ENCODE results near the gene HNF4A. TPM values are rescaled to one million over a fixed set of nuclear protein-coding genes. Genes with fewer than 3 reads are reported as not detected.

HNF4A gene
- total RNA-seq, 6 experiments from 2014 or later = not detected

DNA sequence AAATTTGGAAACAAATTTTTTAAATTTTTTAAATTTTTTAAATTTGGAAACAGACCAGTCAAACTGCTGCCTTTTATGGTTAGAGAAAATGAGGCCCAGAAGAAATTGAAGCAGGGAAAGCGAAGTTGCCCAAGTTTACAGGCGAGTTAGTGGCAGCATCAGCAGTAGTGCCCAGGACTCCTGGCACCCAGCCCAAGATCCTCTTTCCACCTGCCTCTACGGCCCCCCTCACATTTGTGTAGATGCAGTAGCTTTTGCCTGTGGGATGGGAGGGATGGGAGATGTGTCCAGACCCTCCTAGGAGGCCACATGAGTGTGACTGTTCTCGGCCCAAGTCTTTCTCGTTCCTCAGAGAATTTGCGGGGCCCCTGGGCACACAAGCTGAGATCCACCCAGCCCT lies 49.8 kb downstream of the HNF4A start:
- DNase-seq = no peak
- H3K4me3 Mint-ChIP-seq = no peak overlapping the region
- H3K4me1 Mint-ChIP-seq (ENCODE audit: low read depth) = peaks cover 37% of the 10 kb centered on the region
- H3K36me3 Mint-ChIP-seq (ENCODE audit: low read depth) = no peaks in the 10 kb centered on the region
- TF ChIP-seq, protein P1, sequence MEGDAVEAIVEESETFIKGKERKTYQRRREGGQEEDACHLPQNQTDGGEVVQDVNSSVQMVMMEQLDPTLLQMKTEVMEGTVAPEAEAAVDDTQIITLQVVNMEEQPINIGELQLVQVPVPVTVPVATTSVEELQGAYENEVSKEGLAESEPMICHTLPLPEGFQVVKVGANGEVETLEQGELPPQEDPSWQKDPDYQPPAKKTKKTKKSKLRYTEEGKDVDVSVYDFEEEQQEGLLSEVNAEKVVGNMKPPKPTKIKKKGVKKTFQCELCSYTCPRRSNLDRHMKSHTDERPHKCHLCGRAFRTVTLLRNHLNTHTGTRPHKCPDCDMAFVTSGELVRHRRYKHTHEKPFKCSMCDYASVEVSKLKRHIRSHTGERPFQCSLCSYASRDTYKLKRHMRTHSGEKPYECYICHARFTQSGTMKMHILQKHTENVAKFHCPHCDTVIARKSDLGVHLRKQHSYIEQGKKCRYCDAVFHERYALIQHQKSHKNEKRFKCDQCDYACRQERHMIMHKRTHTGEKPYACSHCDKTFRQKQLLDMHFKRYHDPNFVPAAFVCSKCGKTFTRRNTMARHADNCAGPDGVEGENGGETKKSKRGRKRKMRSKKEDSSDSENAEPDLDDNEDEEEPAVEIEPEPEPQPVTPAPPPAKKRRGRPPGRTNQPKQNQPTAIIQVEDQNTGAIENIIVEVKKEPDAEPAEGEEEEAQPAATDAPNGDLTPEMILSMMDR (IDR thresholded peaks at IDR 0.05) = no peak
- H3K27me3 Mint-ChIP-seq (ENCODE audit: insufficient read depth) = peaks cover 11% of the 10 kb centered on the region
- no peak overlapping the region for H3K27ac Mint-ChIP-seq
- H3K9me3 Mint-ChIP-seq = peaks cover 4% of the 10 kb centered on the region

DNA sequence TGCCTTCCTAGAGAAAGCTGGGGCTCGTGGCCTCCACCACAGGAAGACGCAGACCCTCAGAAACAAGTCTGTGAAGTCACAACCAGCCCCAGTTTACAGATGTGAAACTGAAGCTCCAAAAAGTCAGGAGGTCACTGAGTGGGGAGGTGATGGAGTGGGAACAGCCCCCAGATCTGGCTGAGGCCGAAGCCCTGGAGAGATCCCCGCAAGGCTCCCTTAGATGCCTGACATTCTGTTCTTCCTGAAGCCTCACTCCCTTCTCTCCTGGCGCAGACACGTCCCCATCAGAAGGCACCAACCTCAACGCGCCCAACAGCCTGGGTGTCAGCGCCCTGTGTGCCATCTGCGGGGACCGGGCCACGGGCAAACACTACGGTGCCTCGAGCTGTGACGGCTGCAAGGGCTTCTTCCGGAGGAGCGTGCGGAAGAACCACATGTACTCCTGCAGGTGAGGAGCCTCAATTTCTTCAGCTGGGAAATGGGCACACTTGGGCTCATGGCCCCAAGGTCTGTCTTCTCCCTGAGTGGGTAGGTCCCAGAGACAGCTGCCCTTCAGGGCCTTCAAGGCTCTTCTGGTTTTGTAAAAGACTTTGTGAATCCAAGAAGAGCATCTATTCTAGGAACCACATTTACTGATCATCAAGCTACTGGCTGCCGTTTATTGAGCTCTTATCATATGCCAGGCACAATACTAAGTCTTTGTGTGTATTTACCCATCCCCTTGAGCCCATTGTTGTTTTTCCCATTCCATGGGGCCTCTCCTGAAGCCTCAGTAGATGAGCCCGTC lies 50.5 kb downstream of the HNF4A start:
- Mint-ChIP-seq H3K27me3 (ENCODE audit: insufficient read depth) (peaks cover 15% of the 10 kb centered on the region), H3K9me3 (peaks cover 4% of the 10 kb centered on the region), H3K27ac (no peak overlapping the region), H3K4me1 (ENCODE audit: low read depth) (peaks cover 37% of the 10 kb centered on the region), H3K36me3 (ENCODE audit: low read depth) (no peaks in the 10 kb centered on the region), H3K4me3 (no peak overlapping the region)
- no peak for DNase-seq
- TF ChIP-seq, protein P1 (IDR thresholded peaks at IDR 0.05) = no peak

DNA sequence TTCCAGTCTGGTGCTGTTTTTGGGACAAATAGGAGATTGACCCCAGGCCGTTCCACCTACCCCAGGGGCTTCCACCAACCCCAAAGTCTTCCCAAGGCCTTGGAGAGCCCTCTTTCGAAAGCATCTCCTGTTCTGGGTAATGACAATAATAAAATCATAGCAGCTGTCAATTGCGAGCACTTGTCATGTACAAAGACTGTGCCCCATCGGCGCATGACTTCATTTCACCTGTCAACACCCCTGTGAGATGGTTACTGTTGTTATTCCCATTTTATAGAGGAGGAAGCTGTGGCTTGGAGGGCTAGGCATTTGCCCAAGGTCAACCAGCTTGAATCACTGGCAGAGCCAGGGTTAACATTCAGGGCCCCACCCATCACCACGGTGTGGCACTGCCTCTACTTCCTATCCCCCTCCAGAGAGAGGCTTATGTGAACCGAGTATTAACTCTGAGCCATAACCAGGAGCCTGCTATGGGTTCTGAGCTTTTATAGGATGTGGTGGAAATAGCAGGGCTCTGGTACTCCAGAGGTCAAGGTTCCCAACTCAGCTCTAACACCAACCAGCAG lies 51.2 kb downstream of the HNF4A start:
- DNase-seq = no peak
- H3K27me3 Mint-ChIP-seq (ENCODE audit: insufficient read depth) = peaks cover 17% of the 10 kb centered on the region
- H3K27ac Mint-ChIP-seq = no peak overlapping the region
- peaks cover 4% of the 10 kb centered on the region for H3K9me3 Mint-ChIP-seq
- H3K4me3 Mint-ChIP-seq = no peak overlapping the region
- TF ChIP-seq, protein P1 (IDR thresholded peaks at IDR 0.05) = no peak
- peaks cover 37% of the 10 kb centered on the region for H3K4me1 Mint-ChIP-seq (ENCODE audit: low read depth)
- no peaks in the 10 kb centered on the region for H3K36me3 Mint-ChIP-seq (ENCODE audit: low read depth)

DNA sequence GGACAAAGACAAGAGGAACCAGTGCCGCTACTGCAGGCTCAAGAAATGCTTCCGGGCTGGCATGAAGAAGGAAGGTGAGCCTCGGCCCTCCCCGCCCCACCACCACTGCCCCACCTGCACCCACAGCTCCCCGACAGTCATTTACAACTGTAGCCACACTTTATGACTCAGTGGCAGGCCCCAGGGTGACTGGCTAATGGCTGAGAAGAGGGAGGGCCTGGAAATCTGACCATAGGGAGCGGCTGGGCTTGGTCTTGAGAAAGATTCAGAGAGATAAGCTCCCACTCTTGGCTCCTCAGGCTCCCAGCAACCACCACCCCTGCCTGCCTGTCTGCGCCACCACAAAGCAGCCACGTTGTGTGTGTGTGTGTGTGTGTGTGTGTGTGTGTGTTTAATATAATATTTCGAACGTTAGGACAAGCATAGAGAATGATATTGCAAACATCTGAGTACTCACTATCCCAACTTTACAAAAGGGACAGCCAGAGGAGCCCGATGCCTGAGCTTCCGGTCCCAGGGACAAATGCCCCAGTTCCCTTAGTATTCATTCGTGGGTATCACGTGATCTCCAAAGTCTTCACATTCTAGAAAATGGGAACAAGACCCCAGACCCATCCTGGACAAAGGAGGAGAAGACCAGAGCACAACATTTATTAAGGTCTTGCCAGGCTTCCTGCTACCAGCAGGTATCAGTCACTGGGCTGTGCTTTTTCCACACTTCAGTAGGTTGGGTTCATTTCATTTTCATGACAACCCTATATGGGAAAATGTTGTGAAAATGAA lies 52.1 kb downstream of the HNF4A start:
- Mint-ChIP-seq H3K36me3 (ENCODE audit: low read depth) (no peaks in the 10 kb centered on the region), H3K4me1 (ENCODE audit: low read depth) (peaks cover 41% of the 10 kb centered on the region), H3K27ac (no peak overlapping the region), H3K27me3 (ENCODE audit: insufficient read depth) (peaks cover 19% of the 10 kb centered on the region), H3K4me3 (no peak overlapping the region), H3K9me3 (peaks cover 4% of the 10 kb centered on the region)
- peak; percentile 72 for DNase-seq
- TF ChIP-seq, protein P1 (IDR thresholded peaks at IDR 0.05) = no peak

DNA sequence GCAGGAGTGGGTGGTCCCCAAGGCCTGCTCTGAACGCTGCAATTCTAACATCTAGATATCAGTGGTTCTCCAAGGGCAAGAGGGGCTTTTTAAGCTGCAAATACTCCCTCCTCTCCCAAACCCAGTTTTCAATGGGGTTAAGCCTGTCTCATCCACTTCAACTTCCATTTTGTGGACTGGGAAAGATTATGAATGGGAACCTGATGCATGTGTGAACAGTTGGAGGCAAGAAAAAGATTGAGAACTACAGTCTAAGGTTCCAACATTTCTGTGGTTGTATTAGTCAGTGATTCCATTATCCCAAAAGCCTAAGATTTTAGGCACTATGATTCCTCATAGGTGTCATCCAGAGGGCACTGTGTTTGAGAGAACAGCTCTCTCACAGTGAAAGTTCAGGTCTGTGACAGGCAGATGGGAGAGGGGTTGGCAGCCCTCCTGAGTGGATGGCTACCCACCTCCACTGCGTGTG lies 53.7 kb downstream of the HNF4A start:
- Mint-ChIP-seq H3K4me1 (ENCODE audit: low read depth) (peaks cover 43% of the 10 kb centered on the region), H3K27ac (peak overlapping the region; percentile 40), H3K36me3 (ENCODE audit: low read depth) (no peaks in the 10 kb centered on the region), H3K4me3 (no peak overlapping the region), H3K9me3 (peaks cover 4% of the 10 kb centered on the region), H3K27me3 (ENCODE audit: insufficient read depth) (peaks cover 29% of the 10 kb centered on the region)
- TF ChIP-seq, protein P1 (IDR thresholded peaks at IDR 0.05) = no peak
- peak; percentile 59 for DNase-seq
